OCI-LY7 (cell line): ENCODE measurements around the gene KAZALD1.

Experiments used
- EZH2phosphoT487 ChIP-seq: fragments of 200-600 bp; sonication (generic); IDR thresholded peaks from 2 replicates; pipeline ENCODE4 v1.6.1; 2018; ENCODE audit warnings: low read depth, borderline replicate concordance, mild to moderate bottlenecking, mixed run types, antibody characterized with exemption, low read length, moderate library complexity, mixed read lengths
- TF ChIP-seq, protein P1 (sequence below): fragments of 200-600 bp; sonication (generic); conservative IDR thresholded peaks from 2 replicates; pipeline ENCODE4 v1.5.1; 2014; ENCODE audit warnings: mild to moderate bottlenecking, antibody characterized with exemption, low read length, moderate library complexity, mixed read lengths

DNA sequence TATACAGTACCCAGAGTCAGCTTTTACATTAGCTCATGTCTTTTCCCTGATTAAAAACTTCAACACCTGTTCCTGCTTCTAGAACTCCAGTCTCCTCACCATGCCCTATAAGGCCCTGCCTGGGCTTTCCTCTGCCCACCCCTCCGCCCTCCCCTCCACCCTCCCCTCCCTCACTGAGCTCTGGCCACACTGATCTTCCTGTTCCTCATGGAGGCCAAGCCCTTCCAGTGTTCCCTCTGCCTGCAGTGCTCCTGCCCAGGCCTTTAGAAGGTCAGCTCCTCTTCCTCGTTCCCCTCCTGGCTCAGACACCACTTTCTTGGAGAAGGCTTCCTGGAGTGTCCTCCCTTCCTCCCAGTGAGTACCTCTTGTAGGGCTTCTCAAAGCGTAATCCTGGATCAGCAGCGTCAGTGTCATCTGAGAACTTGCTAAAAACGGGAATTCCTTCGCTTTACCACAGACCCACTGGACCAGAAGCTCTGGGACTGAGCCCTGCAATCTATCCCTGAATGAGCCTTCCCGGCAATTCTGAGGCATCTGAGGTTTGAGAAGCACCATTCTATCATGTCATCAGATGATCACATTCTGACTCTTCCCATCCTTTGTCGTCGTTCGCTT, 34.6 kb upstream of the KAZALD1 start:
- TF ChIP-seq, protein P1, sequence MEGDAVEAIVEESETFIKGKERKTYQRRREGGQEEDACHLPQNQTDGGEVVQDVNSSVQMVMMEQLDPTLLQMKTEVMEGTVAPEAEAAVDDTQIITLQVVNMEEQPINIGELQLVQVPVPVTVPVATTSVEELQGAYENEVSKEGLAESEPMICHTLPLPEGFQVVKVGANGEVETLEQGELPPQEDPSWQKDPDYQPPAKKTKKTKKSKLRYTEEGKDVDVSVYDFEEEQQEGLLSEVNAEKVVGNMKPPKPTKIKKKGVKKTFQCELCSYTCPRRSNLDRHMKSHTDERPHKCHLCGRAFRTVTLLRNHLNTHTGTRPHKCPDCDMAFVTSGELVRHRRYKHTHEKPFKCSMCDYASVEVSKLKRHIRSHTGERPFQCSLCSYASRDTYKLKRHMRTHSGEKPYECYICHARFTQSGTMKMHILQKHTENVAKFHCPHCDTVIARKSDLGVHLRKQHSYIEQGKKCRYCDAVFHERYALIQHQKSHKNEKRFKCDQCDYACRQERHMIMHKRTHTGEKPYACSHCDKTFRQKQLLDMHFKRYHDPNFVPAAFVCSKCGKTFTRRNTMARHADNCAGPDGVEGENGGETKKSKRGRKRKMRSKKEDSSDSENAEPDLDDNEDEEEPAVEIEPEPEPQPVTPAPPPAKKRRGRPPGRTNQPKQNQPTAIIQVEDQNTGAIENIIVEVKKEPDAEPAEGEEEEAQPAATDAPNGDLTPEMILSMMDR: no peak
- no peak for TF ChIP-seq EZH2phosphoT487
